GM12878 (cell line): ENCODE measurements around the gene CIP2A. TPM values are rescaled to one million over a fixed set of nuclear protein-coding genes. Genes with fewer than 3 reads are reported as not detected.

Source experiments
- ATAC-seq: fragments of 200-7000 bp; cut with Tn5 transposase; 3 replicates; pipeline ENCODE4 v1.9.1; 2020; ENCODE audit warnings: mild to moderate bottlenecking, moderate library complexity
- BruUV-seq: library from RNA; stranded (reverse); fragments of 400-500 nt; replicated peaks from 2 replicates; lab custom pipeline; 2021; lab: Mats Ljungman, UMichigan
- CTCF ChIA-PET: fragments of 300-600 bp; sonication (Branson Sonifier 250); formaldehyde crosslinking; extraction: SDS; loops from one replicate; lab custom pipeline; 2021; ENCODE audit warnings: inconsistent platforms; lab: Yijun Ruan, JAX
- POLR2A ChIA-PET: fragments of 350-600 bp; formaldehyde crosslinking; extraction: SDS; loops from one replicate; lab custom pipeline; 2021; ENCODE audit warnings: inconsistent platforms; lab: Charles Lee
- RAD21 ChIA-PET: fragments of 300-600 bp; sonication (Branson Sonifier 250); formaldehyde crosslinking; loops from one replicate; lab custom pipeline; 2023; ENCODE audit warnings: antibody characterized with exemption; ENCODE audit not compliant: unreplicated experiment; lab: Charles Lee
- SMC1A ChIA-PET: fragments of 300-600 bp; sonication (Branson Sonifier 250); formaldehyde crosslinking; loops from one replicate; lab custom pipeline; 2023; ENCODE audit not compliant: unreplicated experiment, uncharacterized antibody; lab: Charles Lee
- DNase-seq: peaks from one replicate; pipeline ENCODE4 v3.0.0-alpha.2; 2011; ENCODE audit warnings: low read depth, low spot score
- FAIRE-seq: peaks from 3 replicates; lab custom pipeline; 2011; peaks lifted over from hg19 to GRCh38; lab: Jason Lieb, UNC
- H2AFZ ChIP-seq: 2 replicates; pipeline ENCODE4 v1.6.0; 2011; ENCODE audit warnings: low read depth, low read length, control low read depth; ENCODE audit not compliant: control insufficient read depth
- H3K27ac ChIP-seq: 2 replicates; pipeline ENCODE4 v1.5.1; 2011; ENCODE audit warnings: control low read depth; ENCODE audit not compliant: control insufficient read depth, insufficient read depth
- H3K27me3 ChIP-seq, 2 experiments: replicated peaks in 1 of 2; 2 replicates each; pipeline versions ENCODE4 v1.6.0 to v1.6.1; 2011; ENCODE audit warnings: low read length in 1 of 2; ENCODE audit not compliant: control insufficient read depth in 2 of 2, insufficient read depth in 2 of 2
- H3K36me3 ChIP-seq, 2 experiments: 2 replicates each; pipeline ENCODE4 v1.5.1; 2011; ENCODE audit warnings: low read length in 1 of 2; ENCODE audit not compliant: control insufficient read depth in 2 of 2, insufficient read depth in 2 of 2
- H3K4me1 ChIP-seq: 2 replicates; pipeline ENCODE4 v1.6.1; 2011; ENCODE audit warnings: mild to moderate bottlenecking, low read length, moderate library complexity, mixed read lengths; ENCODE audit not compliant: control insufficient read depth, insufficient read depth
- H3K4me2 ChIP-seq: 2 replicates; pipeline ENCODE4 v1.6.0; 2011; ENCODE audit warnings: control low read depth; ENCODE audit not compliant: control insufficient read depth, insufficient read depth
- H3K4me3 ChIP-seq: fragments of 200-600 bp; sonication (generic); 2 replicates; pipeline ENCODE4 v1.5.1; 2016
- H3K79me2 ChIP-seq: 2 replicates; pipeline ENCODE4 v1.6.0; 2011; ENCODE audit warnings: low read length; ENCODE audit not compliant: control insufficient read depth, insufficient read depth
- H3K9ac ChIP-seq: 2 replicates; pipeline ENCODE4 v1.8.0; 2011; ENCODE audit warnings: low read length, control low read depth, mixed read lengths; ENCODE audit not compliant: control insufficient read depth, insufficient read depth
- H3K9me3 ChIP-seq: replicated peaks from 3 replicates; pipeline ENCODE4 v1.5.1; 2011; ENCODE audit warnings: mild to moderate bottlenecking, low read length; ENCODE audit not compliant: control insufficient read depth, insufficient read depth
- H4K20me1 ChIP-seq: 2 replicates; pipeline ENCODE4 v1.6.0; 2011; ENCODE audit not compliant: control insufficient read depth, insufficient read depth
- EZH2 ChIP-seq: IDR thresholded peaks from 2 replicates; pipeline ENCODE4 v1.6.1; 2012; ENCODE audit warnings: low read depth, mild to moderate bottlenecking, control low read depth, inconsistent platforms, low read length, borderline replicate concordance; ENCODE audit not compliant: control insufficient read depth
- KDM1A ChIP-seq: fragments of 200-600 bp; sonication (generic); IDR thresholded peaks from 2 replicates; pipeline ENCODE4 v1.6.1; 2016; ENCODE audit warnings: borderline replicate concordance
- MEF2A ChIP-seq: IDR thresholded peaks from 2 replicates; pipeline ENCODE4 v1.6.1; 2011; ENCODE audit warnings: low read depth, mild to moderate bottlenecking, low read length, moderate library complexity; ENCODE audit not compliant: insufficient read depth
- PAX8 ChIP-seq: fragments of 450-650 bp; IDR thresholded peaks from 2 replicates; pipeline ENCODE4 v1.6.1; 2017; ENCODE audit warnings: mild to moderate bottlenecking, moderate library complexity
- RCOR1 ChIP-seq: conservative IDR thresholded peaks from 2 replicates; pipeline ENCODE4 v1.6.1; 2012; ENCODE audit warnings: low read depth, low read length, improper control_type of control experiment
- SMARCA5 ChIP-seq: fragments of 450-650 bp; IDR thresholded peaks from 2 replicates; pipeline ENCODE4 v1.6.1; 2017; ENCODE audit warnings: mild to moderate bottlenecking
- SPI1 ChIP-seq: IDR thresholded peaks from 2 replicates; pipeline ENCODE4 v1.6.1; 2011; ENCODE audit warnings: low read depth, mild to moderate bottlenecking, low read length, moderate library complexity, borderline replicate concordance; ENCODE audit not compliant: insufficient read depth
- WRNIP1 ChIP-seq: IDR thresholded peaks from 2 replicates; pipeline ENCODE4 v1.6.1; 2011; ENCODE audit warnings: low read depth, low read length, improper control_type of control experiment, borderline replicate concordance
- ZNF622 ChIP-seq: fragments of 450-650 bp; IDR thresholded peaks from 2 replicates; pipeline ENCODE4 v1.6.1; 2017; ENCODE audit warnings: mild to moderate bottlenecking, inconsistent platforms
- WGBS: methylation state at CpG from one replicate; pipeline ENCODE4 v1.1.6; 2016; ENCODE audit warnings: low lambda C conversion rate; ENCODE audit not compliant: insufficient replicate concordance, insufficient coverage; ENCODE audit errors: missing lambda C conversion rate; 5-methylcytosine and 5-hydroxymethylcytosine counted together
- in situ Hi-C: fragments of 300-500 bp; cut with MboI; formaldehyde crosslinking; loops from 9 replicates; pipeline ENCODE4 v1.14.3; 2018; ENCODE audit warnings: mixed read lengths
- intact Hi-C: fragments of 100-400 bp; cut with micrococcal nuclease; formaldehyde crosslinking; loops from one replicate; pipeline ENCODE4 v1.14.2; 2022; ENCODE audit not compliant: unreplicated experiment
- polyA plus RNA-seq, 11 experiments: library from polyadenylated mRNA; depleted of rRNA in 4 of 11; unstranded in 6 of 11; stranded (reverse) in 5 of 11; fragments of >200 nt; fragmentation: Nextera tagmentation in 4 of 11; fragmentation: Illumina TruSeq in 1 of 11; extraction: Ambion mirVana in 4 of 11; extraction: Trizol in 1 of 11; gene quantifications; 1 replicate in 1 of 11; 2 replicates in 10 of 11; pipeline versions ENCODE4 v1.2.1 to v1.2.3, GENCODE V29; 2011 to 2016; ENCODE audit warnings: inconsistent platforms in 2 of 11, missing spikeins in 2 of 11, low read depth in 1 of 11
- total RNA-seq, 4 experiments: library from RNA; depleted of rRNA in 3 of 4; stranded (reverse); fragments of >200 nt in 3 of 4; fragmentation: Illumina TruSeq in 1 of 4; extraction: Trizol in 1 of 4; gene quantifications; 2 replicates each; pipeline versions ENCODE4 v1.2.1 to v1.2.3, GENCODE V29; 2013 to 2021
- TF ChIP-seq, protein P1 (sequence below): fragments of 150-350 bp; IDR thresholded peaks from 2 replicates; pipeline ENCODE4 v1.6.1; 2014; ENCODE audit warnings: mild to moderate bottlenecking, low read depth, low read length

CIP2A gene
- total and polyA plus RNA-seq, 10 of the 15 experiments (the other 5 are each of a cell fraction or from before 2014, with no cell fraction given) = 12.5 to 29.7 (median 26.5) TPM

- TF ChIP-seq KDM1A (no peak), SPI1 (no peak)
Measured at GRCh38 chr3:108503722-108504121, 85.5 kb downstream of the CIP2A start (continued).

DNA sequence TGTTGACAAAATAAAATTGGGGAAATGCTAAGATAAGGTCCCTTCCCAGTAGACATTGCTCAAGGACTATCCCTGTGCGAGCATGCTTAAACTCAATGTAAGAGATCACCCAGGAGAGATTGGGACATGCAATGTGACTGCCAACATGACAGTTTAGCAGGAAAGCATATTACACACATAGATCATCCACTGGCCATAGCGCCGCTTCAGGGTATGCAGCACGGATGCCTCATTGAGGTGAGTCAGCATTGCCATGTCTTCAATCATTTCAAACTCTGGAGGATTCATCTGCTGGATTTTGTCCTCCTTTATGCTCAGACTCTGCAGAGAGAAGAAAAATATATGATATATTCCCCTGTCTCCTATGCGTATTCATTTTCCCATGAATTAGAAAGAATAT is 87.7 kb downstream of the CIP2A start:
- no peaks in the 10 kb centered on the region for H3K27me3 ChIP-seq
- 74% methylated on average over 5 of the region's 5 CpGs for WGBS
- H3K79me2 ChIP-seq = no peaks in the 10 kb centered on the region
- ChIA-PET CTCF (interaction anchor here (1.7 kb wide), 1 partner anchor 51 kb away, joined by 5 read pairs; no protein-coding TSS in a partner anchor), RAD21 (no interaction called here), POLR2A (no interaction called here), SMC1A (interaction anchor here (1.6 kb wide), 1 partner anchor 51 kb away, joined by 6 read pairs; no protein-coding TSS in a partner anchor)
- H3K4me2 ChIP-seq = no peak overlapping the region
- intact Hi-C loops = no loop called here
- H4K20me1 ChIP-seq = no peaks in the 10 kb centered on the region
- in situ Hi-C loops = no loop called here
- FAIRE-seq (no peak), ATAC-seq (no peak), DNase-seq (no peak)
- no peaks in the 10 kb centered on the region for H3K36me3 ChIP-seq
- no peak overlapping the region for H3K27ac ChIP-seq
- H3K4me1 ChIP-seq = no peaks in the 10 kb centered on the region
- no peak overlapping the region for H2AFZ ChIP-seq
- no peak overlapping the region for H3K4me3 ChIP-seq
- H3K9ac ChIP-seq = no peak overlapping the region
- no peaks in the 10 kb centered on the region for H3K9me3 ChIP-seq
- no peak for TF ChIP-seq WRNIP1
- BruUV-seq = no TSS peak

GRCh38 chr3:108500728-108501127 is 88.5 kb downstream of the CIP2A start:
- no peak for FAIRE-seq
- Histone ChIP-seq H3K9me3 (no peaks in the 10 kb centered on the region), H4K20me1 (no peaks in the 10 kb centered on the region), H3K4me2 (no peak overlapping the region), H3K9ac (no peak overlapping the region), H3K36me3 (no peaks in the 10 kb centered on the region), H2AFZ (no peak overlapping the region), H3K4me3 (no peak overlapping the region), H3K27me3 (no peaks in the 10 kb centered on the region), H3K4me1 (no peaks in the 10 kb centered on the region), H3K79me2 (no peaks in the 10 kb centered on the region), H3K27ac (no peak overlapping the region)
- POLR2A ChIA-PET = no interaction called here
- intact Hi-C loops = no loop called here
- no peak for DNase-seq
- SMC1A ChIA-PET = interaction anchor here (0.5 to 1.6 kb wide), 3 partner anchors 15 to 415 kb away, joined by 3 to 6 read pairs (median 3); no protein-coding TSS in a partner anchor
- 74% methylated on average over 1 of the region's 1 CpG for WGBS
- no peak for ATAC-seq
- TF ChIP-seq RCOR1 (no peak), MEF2A (no peak), PAX8 (no peak), SMARCA5 (no peak), EZH2 (no peak), ZNF622 (no peak)
- TF ChIP-seq, protein P1, sequence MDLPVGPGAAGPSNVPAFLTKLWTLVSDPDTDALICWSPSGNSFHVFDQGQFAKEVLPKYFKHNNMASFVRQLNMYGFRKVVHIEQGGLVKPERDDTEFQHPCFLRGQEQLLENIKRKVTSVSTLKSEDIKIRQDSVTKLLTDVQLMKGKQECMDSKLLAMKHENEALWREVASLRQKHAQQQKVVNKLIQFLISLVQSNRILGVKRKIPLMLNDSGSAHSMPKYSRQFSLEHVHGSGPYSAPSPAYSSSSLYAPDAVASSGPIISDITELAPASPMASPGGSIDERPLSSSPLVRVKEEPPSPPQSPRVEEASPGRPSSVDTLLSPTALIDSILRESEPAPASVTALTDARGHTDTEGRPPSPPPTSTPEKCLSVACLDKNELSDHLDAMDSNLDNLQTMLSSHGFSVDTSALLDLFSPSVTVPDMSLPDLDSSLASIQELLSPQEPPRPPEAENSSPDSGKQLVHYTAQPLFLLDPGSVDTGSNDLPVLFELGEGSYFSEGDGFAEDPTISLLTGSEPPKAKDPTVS = no peak
- BruUV-seq = no TSS peak
- in situ Hi-C loops = no loop called here
- CTCF ChIA-PET = interaction anchor here (0.9 to 2.0 kb wide), 3 partner anchors 13 to 52 kb away, joined by 3 to 7 read pairs (median 5); no protein-coding TSS in a partner anchor
- RAD21 ChIA-PET = no interaction called here
